Vagina (tissue), 2 donors: ENCODE measurements around the gene ASB15. TPM values are rescaled to one million over a fixed set of nuclear protein-coding genes. Genes with fewer than 3 reads are reported as not detected.

ENCODE experiments used
- DNase-seq, 2 donors: peaks; one replicate each; pipeline ENCODE4 v3.0.0-alpha.2; 2017; ENCODE audit errors: extremely low spot score in 2 of 2
- H3K27ac ChIP-seq: fragments of 200-600 bp; sonication (generic); one replicate; pipeline ENCODE4 v1.5.1; 2019
- H3K27me3 ChIP-seq: fragments of 200-600 bp; sonication (generic); one replicate; pipeline ENCODE4 v1.5.1; 2019
- H3K36me3 ChIP-seq, 2 donors: fragments of 200-600 bp; sonication (generic); one replicate each; pipeline ENCODE4 v1.5.1; 2017 to 2019
- H3K4me1 ChIP-seq: fragments of 200-600 bp; sonication (generic); one replicate; pipeline ENCODE4 v1.5.1; 2019
- H3K4me3 ChIP-seq, 2 donors: fragments of 200-600 bp; sonication (generic); 1 replicate in 1 of 2; 2 replicates in 1 of 2; pipeline ENCODE4 v1.5.1; 2016 to 2019
- H3K9me3 ChIP-seq: fragments of 200-600 bp; sonication (generic); one replicate; pipeline ENCODE4 v1.5.1; 2019
- POLR2A ChIP-seq, 2 donors: fragments of 450-650 bp; IDR thresholded peaks; one replicate each; pipeline ENCODE4 v1.6.1; 2017; ENCODE audit warnings: antibody characterized with exemption in 2 of 2, mild to moderate bottlenecking in 2 of 2, moderate library complexity in 2 of 2
- POLR2AphosphoS5 ChIP-seq, 2 donors: sonication (generic); formaldehyde crosslinking; IDR thresholded peaks; one replicate each; pipeline ENCODE4 v1.9.0; 2017; ENCODE audit warnings: antibody characterized with exemption in 2 of 2, mild to moderate bottlenecking in 2 of 2, low read depth in 1 of 2; ENCODE audit not compliant: insufficient read depth in 1 of 2
- intact Hi-C: fragments of 100-400 bp; cut with DNase I; formaldehyde crosslinking; loops from one replicate; pipeline ENCODE4 v1.15.1; 2023
- total RNA-seq: library from RNA; depleted of rRNA; stranded (reverse); fragments of >200 nt; gene quantifications from one replicate; pipeline ENCODE4 v1.2.3, GENCODE V29; 2016
- TF ChIP-seq, protein P1 (sequence below), 3 experiments: fragments of 450-650 bp in 2 of 3; fragments of 200-600 bp in 1 of 3; sonication (generic) in 1 of 3; IDR thresholded peaks; one replicate each; pipeline ENCODE4 v1.5.1; 2017 to 2019; ENCODE audit warnings: antibody characterized with exemption in 3 of 3, mild to moderate bottlenecking in 2 of 3, moderate library complexity in 2 of 3

Gene ASB15
- total RNA-seq, 1 donor from 2014 or later, result not detected

GRCh38 chr7:123602648-123603047 lies 1.0 kb downstream of the ASB15 start:
- DNase-seq, result no peak
- Histone ChIP-seq H3K4me1 (no peaks in the 10 kb centered on the region), H3K4me3 (no peak overlapping the region), H3K9me3 (no peaks in the 10 kb centered on the region), H3K36me3 (no peaks in the 10 kb centered on the region), H3K27me3 (no peaks in the 10 kb centered on the region), H3K27ac (no peak overlapping the region)
- TF ChIP-seq, protein P1, sequence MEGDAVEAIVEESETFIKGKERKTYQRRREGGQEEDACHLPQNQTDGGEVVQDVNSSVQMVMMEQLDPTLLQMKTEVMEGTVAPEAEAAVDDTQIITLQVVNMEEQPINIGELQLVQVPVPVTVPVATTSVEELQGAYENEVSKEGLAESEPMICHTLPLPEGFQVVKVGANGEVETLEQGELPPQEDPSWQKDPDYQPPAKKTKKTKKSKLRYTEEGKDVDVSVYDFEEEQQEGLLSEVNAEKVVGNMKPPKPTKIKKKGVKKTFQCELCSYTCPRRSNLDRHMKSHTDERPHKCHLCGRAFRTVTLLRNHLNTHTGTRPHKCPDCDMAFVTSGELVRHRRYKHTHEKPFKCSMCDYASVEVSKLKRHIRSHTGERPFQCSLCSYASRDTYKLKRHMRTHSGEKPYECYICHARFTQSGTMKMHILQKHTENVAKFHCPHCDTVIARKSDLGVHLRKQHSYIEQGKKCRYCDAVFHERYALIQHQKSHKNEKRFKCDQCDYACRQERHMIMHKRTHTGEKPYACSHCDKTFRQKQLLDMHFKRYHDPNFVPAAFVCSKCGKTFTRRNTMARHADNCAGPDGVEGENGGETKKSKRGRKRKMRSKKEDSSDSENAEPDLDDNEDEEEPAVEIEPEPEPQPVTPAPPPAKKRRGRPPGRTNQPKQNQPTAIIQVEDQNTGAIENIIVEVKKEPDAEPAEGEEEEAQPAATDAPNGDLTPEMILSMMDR (IDR thresholded peaks at IDR 0.05), result no peak
- TF ChIP-seq POLR2AphosphoS5 (IDR thresholded peaks at IDR 0.05; ENCODE audit: insufficient read depth in 1 of 2, low read depth in 1 of 2), result no peak
- TF ChIP-seq POLR2A (IDR thresholded peaks at IDR 0.05), result no peak
- intact Hi-C loops, result no loop called here

DNA sequence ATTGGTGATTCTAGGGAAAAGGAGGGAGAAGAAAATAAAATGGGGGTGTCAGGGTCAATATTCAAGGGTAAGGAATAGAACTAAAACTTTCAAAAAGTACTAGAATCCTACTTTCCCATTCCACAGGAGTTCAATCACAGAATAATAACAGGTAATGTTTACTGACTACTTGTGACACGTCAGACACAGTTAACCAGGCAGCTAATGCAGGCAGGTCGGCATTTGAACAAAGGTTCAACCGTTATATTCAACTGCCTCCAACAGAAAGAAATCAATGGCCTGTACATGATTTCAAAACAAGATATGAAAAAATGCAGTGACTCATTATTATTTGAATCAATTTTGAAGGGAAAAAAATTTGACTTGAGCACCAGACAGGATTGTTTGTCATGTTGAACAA lies 3.1 kb downstream of the ASB15 start:
- no peak for TF ChIP-seq POLR2AphosphoS5 (IDR thresholded peaks at IDR 0.05; ENCODE audit: insufficient read depth in 1 of 2, low read depth in 1 of 2)
- no peak for TF ChIP-seq POLR2A (IDR thresholded peaks at IDR 0.05)
- TF ChIP-seq, protein P1 (IDR thresholded peaks at IDR 0.05), result no peak
- DNase-seq, result no peak

DNA sequence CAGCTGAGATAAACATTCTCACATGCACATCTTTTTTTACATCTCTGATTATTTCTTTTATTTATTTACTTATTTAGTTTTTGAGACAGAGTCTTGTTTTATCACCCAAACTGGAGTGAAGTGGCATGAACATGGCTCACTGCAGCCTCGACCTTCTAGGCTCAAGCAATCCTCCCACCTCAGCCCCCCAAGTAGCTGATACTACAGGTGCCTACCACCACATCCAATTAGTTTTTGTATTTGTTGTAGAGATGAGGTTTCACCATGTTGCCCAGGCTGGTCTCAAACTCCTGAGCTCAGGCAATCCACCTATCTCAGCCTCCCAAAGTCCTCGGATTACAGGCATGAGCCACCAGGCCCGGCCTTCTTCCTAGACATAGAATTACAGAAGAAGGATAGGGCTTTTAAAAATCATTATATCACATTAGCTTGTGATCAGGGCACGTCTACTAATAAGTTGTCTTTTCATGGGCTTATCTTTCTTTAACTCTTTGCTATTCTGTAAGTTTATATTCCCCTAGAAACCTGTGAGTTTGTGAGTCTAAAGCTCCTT lies 5.9 kb downstream of the ASB15 start:
- no peak overlapping the region for H3K27ac ChIP-seq
- H3K27me3 ChIP-seq, result no peaks in the 10 kb centered on the region
- intact Hi-C loops, result no loop called here
- TF ChIP-seq POLR2AphosphoS5 (IDR thresholded peaks at IDR 0.05; ENCODE audit: insufficient read depth in 1 of 2, low read depth in 1 of 2), result no peak
- no peak for TF ChIP-seq POLR2A (IDR thresholded peaks at IDR 0.05)
- TF ChIP-seq, protein P1 (IDR thresholded peaks at IDR 0.05), result no peak
- no peak for DNase-seq
- H3K4me1 ChIP-seq, result no peaks in the 10 kb centered on the region
- H3K4me3 ChIP-seq, result no peak overlapping the region
- no peaks in the 10 kb centered on the region for H3K36me3 ChIP-seq
- no peaks in the 10 kb centered on the region for H3K9me3 ChIP-seq

More for the DNA sequence above, 3.1 kb downstream of the ASB15 start:
- Histone ChIP-seq H3K36me3 (no peaks in the 10 kb centered on the region), H3K27me3 (no peaks in the 10 kb centered on the region), H3K27ac (no peak overlapping the region), H3K9me3 (no peaks in the 10 kb centered on the region), H3K4me3 (no peak overlapping the region), H3K4me1 (no peaks in the 10 kb centered on the region)
- intact Hi-C loops, result no loop called here

DNA sequence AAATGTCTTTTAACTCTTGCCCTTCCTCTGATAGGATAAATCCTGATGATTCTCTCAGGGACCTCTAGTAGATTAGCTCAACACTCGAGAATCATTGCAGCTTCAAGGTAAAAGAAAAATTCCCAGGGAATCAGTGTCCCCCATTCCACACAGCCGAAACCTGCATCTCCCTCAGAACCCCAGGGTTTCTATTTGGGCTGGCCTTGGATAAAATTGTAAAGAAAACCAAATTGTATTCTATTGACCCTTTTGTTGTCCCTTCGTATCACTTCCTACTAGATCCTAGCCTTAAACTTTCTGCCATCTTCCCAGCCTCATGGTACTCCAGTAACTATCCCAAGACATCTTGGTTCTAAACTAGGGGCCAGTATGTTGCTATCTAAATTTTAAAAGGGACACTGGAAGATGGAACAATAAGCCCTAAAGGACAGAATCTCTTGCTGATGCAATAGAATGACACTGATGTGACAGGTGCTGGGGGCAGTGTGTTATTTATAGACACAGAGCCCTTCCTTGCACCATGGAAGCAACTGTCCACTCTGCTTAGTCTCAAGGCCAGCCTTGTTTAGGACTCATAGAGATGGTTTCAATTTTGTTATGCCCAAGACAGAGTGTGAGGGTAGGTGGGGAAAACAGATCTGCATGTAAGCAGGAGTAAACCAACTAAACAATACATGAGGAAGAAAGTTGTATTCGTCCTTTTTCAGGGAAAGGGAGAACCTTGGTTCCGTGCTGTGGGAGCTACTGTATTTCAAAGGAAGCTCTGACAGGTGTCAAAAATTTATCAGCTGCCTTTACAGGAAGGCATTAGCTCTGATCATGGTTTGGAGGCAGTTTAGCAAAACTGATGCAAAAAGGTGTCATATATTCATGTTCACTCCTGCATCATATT lies 7.6 kb downstream of the ASB15 start:
- TF ChIP-seq POLR2A (IDR thresholded peaks at IDR 0.05) (no peak), POLR2AphosphoS5 (IDR thresholded peaks at IDR 0.05; ENCODE audit: insufficient read depth in 1 of 2, low read depth in 1 of 2) (no peak)
- TF ChIP-seq, protein P1 (IDR thresholded peaks at IDR 0.05), result no peak

DNA sequence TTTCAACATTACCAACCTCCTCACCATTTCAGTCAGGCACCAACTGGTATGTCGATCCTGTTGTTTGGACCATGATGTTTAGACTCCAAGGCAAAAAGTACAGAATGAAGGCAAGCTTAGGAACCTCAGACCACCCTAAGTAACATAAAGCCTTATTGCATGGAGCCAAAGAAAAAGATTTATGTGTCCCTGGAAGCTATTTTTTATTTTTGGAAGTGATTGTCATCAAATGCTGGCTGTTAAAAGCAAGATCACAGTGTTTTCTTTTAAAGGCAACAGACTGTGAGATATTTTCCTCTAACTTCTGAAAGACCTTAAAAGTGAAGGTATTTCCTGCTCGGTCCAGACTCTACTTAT lies 8.2 kb downstream of the ASB15 start:
- Histone ChIP-seq H3K27ac (no peak overlapping the region), H3K36me3 (no peaks in the 10 kb centered on the region), H3K4me1 (no peaks in the 10 kb centered on the region), H3K9me3 (no peaks in the 10 kb centered on the region), H3K27me3 (no peaks in the 10 kb centered on the region), H3K4me3 (no peak overlapping the region)
- TF ChIP-seq POLR2A (IDR thresholded peaks at IDR 0.05) (no peak), POLR2AphosphoS5 (IDR thresholded peaks at IDR 0.05; ENCODE audit: insufficient read depth in 1 of 2, low read depth in 1 of 2) (no peak)
- TF ChIP-seq, protein P1 (IDR thresholded peaks at IDR 0.05), result no peak
- no peak for DNase-seq
- intact Hi-C loops, result no loop called here

More for the DNA sequence above, 7.6 kb downstream of the ASB15 start:
- no peaks in the 10 kb centered on the region for H3K9me3 ChIP-seq
- intact Hi-C loops, result no loop called here
- no peaks in the 10 kb centered on the region for H3K4me1 ChIP-seq
- H3K36me3 ChIP-seq, result no peaks in the 10 kb centered on the region
- H3K27ac ChIP-seq, result no peak overlapping the region
- H3K27me3 ChIP-seq, result no peaks in the 10 kb centered on the region
- H3K4me3 ChIP-seq, result no peak overlapping the region
- no peak for DNase-seq
